ENCODE data around the gene ZNF835.

DNA sequence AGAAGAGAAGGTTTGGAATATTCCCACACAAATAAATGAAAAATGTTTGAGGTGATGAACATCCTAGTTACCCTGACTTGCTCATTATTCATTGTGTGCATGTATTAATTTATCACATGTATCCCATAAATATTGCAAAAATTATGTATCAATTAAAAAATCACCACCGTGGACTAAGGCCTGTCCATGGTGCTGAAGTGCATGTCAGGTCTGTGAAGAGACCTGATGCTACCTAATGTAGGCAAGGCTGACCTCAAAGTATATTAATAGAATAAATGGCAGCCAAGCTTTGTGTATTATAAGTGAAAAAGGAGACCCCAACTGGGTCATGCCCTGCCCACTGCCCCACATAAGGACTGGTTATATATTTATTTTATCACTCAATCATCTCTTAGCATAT lies 34.4 kb upstream of the ZNF835 start:
- TF ChIP-seq ZNF274 (IDR thresholded peaks at IDR 0.05; ENCODE audit: low read depth, low read length) (no peak), SUZ12 (IDR thresholded peaks at IDR 0.05; ENCODE audit: extremely low read depth, insufficient read depth, insufficient read length) (no peak), YY1 (IDR thresholded peaks at IDR 0.05; ENCODE audit: insufficient read depth, insufficient read length) (no peak)
